Stimulated activated CD8-positive, alpha-beta memory T cell treated with anti-CD3 and anti-CD28 coated beads, Interleukin-7, amount 100 ng/mL, for 1 hour (primary cell): ENCODE data around the gene RAB11FIP4.

ENCODE experiments used
- DNase-seq, 2 donors: peaks; one replicate each; pipeline ENCODE4 v3.0.0-alpha.2; 2020; ENCODE audit warnings: low read depth in 2 of 2

RAB11FIP4 gene

GRCh38 chr17:31566247-31566991, 174.9 kb downstream of the RAB11FIP4 start:
- DNase-seq, result no peak

- DNase-seq, result no peak
Observed at GRCh38 chr17:31566992-31567373, 175.5 kb downstream of the RAB11FIP4 start.

- no peak for DNase-seq
Observed at GRCh38 chr17:31568121-31568520, 176.6 kb downstream of the RAB11FIP4 start.

GRCh38 chr17:31568539-31568938, 177.1 kb downstream of the RAB11FIP4 start:
- DNase-seq, result no peak

- DNase-seq, result no peak
Observed at GRCh38 chr17:31570231-31570630, 178.8 kb downstream of the RAB11FIP4 start.

GRCh38 chr17:31570951-31571892, 179.7 kb downstream of the RAB11FIP4 start:
- no peak for DNase-seq

GRCh38 chr17:31572341-31572740, 180.9 kb downstream of the RAB11FIP4 start:
- DNase-seq, result no peak

- DNase-seq, result no peak
Observed at GRCh38 chr17:31573047-31573446, 181.6 kb downstream of the RAB11FIP4 start.

- DNase-seq, result no peak
Observed at GRCh38 chr17:31573861-31574260, 182.4 kb downstream of the RAB11FIP4 start.

- no peak for DNase-seq
Observed at GRCh38 chr17:31574458-31574857, 183.0 kb downstream of the RAB11FIP4 start.

GRCh38 chr17:31575043-31575442, 183.6 kb downstream of the RAB11FIP4 start:
- DNase-seq, result no peak

- DNase-seq, result no peak
Observed at GRCh38 chr17:31579265-31579664, 187.8 kb downstream of the RAB11FIP4 start.

GRCh38 chr17:31580316-31580705, 188.8 kb downstream of the RAB11FIP4 start:
- DNase-seq, result no peak

GRCh38 chr17:31580706-31581490, 189.4 kb downstream of the RAB11FIP4 start:
- no peak for DNase-seq

GRCh38 chr17:31581491-31581890, 190.0 kb downstream of the RAB11FIP4 start:
- DNase-seq, result no peak

- DNase-seq, result no peak
Observed at GRCh38 chr17:31582151-31582907, 190.9 kb downstream of the RAB11FIP4 start.

- DNase-seq, result no peak
Observed at GRCh38 chr17:31583772-31584356, 192.4 kb downstream of the RAB11FIP4 start.

- DNase-seq, result no peak
Observed at GRCh38 chr17:31584438-31585279, 193.2 kb downstream of the RAB11FIP4 start.

GRCh38 chr17:31585280-31585630, 193.8 kb downstream of the RAB11FIP4 start:
- DNase-seq, result no peak

GRCh38 chr17:31586946-31587345, 195.5 kb downstream of the RAB11FIP4 start:
- no peak for DNase-seq
